Pulmonary artery endothelial cell (primary cell): ENCODE data around the gene MRPS22. TPM values are rescaled to one million over a fixed set of nuclear protein-coding genes. Genes with fewer than 3 reads are reported as not detected.
"Not testable (repeated sequence)": the region's sequence is repeated elsewhere in the genome, so short reads cannot be mapped to it uniquely, and the experiment has no call there.

Source experiments
- DNase-seq: peaks from one replicate; pipeline ENCODE4 v3.0.0-alpha.2; 2011; ENCODE audit warnings: low read depth, low spot score
- total RNA-seq: library from RNA; depleted of rRNA; stranded (reverse); fragments of >200 nt; gene quantifications from 2 replicates; pipeline ENCODE4 v1.2.3, GENCODE V29; 2014

The MRPS22 gene
- total RNA-seq, 1 donor from 2014 or later = 70.3 TPM

DNA sequence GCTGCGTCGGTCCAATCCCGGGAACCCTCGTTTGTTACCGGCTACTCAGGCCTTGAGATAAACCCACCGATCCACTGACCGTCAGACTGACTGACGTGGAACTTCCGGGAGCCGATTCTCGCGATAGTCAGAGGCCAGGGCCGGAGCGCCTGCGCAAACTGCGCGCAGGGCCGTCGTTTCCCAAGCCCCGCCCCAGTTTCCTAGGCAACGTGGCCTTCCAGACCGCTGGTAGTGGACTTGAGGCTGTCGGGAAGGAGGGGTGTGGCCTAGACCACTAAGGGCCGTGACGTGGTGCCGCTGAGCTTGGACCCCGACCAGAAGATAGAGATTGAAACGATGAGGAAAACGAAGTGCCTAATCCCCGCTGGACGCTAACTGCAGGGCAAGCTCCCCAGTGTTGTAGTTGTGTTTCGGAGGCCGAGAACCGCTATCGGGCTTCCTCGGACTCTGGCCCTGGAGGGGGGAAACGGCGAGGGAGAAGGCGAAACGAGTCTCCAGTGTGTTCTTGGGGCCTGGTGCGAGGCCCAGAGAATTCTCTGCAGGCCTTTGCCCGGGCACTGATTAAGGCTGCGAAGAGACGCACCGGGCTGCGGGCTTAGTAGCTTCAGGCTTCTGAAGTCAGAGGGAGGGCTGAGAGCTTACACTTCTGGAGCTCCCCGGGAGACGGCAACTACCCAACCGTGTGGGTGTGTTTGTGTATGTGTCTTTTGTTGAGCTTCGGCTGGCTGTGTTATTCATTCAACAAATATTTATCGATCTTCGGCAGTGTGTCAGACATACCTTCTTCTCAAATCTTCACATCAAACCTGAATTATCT lies 45.9 kb downstream of the MRPS22 start, which contains the start of gene COPB2:
COPB2 (minus strand) TSS at position 96 of the 817 bp plus-strand sequence. CDS start 97 bp downstream, outside the sequence.
- DNase-seq = peak; percentile 97

DNA sequence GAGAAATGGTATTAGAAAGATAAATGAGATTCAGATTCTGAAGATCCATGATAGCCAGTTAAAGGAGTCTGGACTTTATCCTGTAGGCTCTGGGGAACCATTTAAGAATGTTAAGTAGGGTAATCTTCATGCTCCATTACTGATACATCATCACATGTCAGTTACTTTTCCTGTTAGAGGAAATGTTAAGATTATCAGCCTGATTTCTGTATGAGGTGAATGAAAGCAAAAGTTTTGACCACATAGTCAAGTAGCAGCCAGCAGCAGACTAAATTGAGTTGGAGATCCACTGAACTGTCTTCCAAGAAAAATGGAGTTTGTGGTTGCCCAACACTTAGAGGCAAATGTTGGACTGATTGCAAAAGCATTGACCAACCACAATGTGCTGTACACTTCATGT lies 50.3 kb downstream of the MRPS22 start:
- DNase-seq = no peak

DNA sequence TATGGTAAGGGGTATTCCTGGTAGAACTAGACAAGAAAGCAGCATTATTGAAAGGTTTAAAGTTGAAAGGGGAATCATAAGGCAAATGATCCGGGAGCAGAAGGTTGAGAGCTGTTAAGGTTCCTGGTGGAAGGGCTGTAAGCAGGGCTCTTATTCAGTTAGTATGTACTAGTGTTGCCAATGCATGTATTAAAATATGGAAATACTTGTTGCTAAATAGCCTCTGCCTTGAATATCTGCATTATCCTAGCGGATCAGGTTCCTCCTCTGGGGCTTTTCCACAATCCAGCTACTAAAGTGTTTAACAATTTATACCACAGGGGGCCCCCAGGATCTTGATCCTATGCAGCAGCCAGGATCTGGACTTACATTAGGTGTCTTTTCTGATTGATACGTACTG lies 52.9 kb downstream of the MRPS22 start:
- no peak for DNase-seq

DNA sequence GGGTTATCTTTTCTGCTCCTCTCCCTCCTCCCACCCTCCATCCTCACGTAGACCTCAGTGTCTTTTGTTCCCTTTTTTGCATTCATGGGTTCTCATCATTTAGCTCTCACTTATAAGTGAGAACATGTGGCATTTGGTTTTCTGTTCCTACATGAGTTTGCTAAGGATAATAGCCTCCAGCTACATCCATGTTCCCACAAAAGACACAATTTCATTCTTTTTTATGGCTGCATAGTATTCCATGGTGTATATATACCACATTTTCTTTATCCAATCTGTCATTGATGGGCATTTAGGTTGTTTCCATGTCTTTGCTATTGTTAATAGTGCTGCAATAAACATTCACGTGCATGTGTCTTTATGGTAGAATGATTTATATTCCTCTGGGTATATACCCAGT lies 57.3 kb downstream of the MRPS22 start:
- not testable (repeated sequence) for DNase-seq

Other genes with a start within 250 kb of the MRPS22 start
- 238 and 239 TPM in 2 replicates for gene COPB2, start 45.6 kb downstream of the MRPS22 start, total RNA-seq
- gene RBP2, start 132.5 kb downstream of the MRPS22 start, total RNA-seq = not detected in 2 replicates
- gene RBP1, start 195.7 kb downstream of the MRPS22 start, total RNA-seq = 2.4 and 3.1 TPM in 2 replicates